GM23248 (cell line): ENCODE measurements around the gene CNR1. TPM values are rescaled to one million over a fixed set of nuclear protein-coding genes. Genes with fewer than 3 reads are reported as not detected.

Experiments
- DNase-seq: peaks from one replicate; pipeline ENCODE4 v3.0.0-alpha.2; 2015
- H2AFZ ChIP-seq: fragments of 200-600 bp; sonication (generic); 2 replicates; pipeline ENCODE4 v1.6.1; 2016; ENCODE audit warnings: antibody characterized with exemption
- H3F3A ChIP-seq: fragments of 200-600 bp; sonication (generic); 2 replicates; pipeline ENCODE4 v1.6.1; 2016; ENCODE audit warnings: mild to moderate bottlenecking, antibody characterized with exemption, mixed run types; ENCODE audit not compliant: insufficient read depth
- H3K27ac ChIP-seq: fragments of 200-600 bp; sonication (generic); 2 replicates; pipeline ENCODE4 v1.5.1; 2016; ENCODE audit warnings: mild to moderate bottlenecking
- H3K27me3 ChIP-seq: fragments of 200-600 bp; sonication (generic); replicated peaks from 2 replicates; pipeline ENCODE4 v1.6.1; 2016; ENCODE audit warnings: mild to moderate bottlenecking; ENCODE audit not compliant: insufficient read depth
- H3K36me3 ChIP-seq: fragments of 200-600 bp; sonication (generic); 2 replicates; pipeline ENCODE4 v1.6.1; 2016; ENCODE audit warnings: low read depth, mild to moderate bottlenecking
- H3K4me1 ChIP-seq: fragments of 200-600 bp; sonication (generic); 2 replicates; pipeline ENCODE4 v1.6.1; 2016; ENCODE audit warnings: mild to moderate bottlenecking; ENCODE audit not compliant: insufficient read depth
- H3K4me2 ChIP-seq: fragments of 200-600 bp; sonication (generic); one replicate; pipeline ENCODE4 v1.6.1; 2016; ENCODE audit warnings: mild to moderate bottlenecking; ENCODE audit not compliant: unreplicated experiment
- H3K4me3 ChIP-seq: fragments of 200-600 bp; sonication (generic); 2 replicates; pipeline ENCODE4 v1.5.1; 2016; ENCODE audit warnings: mild to moderate bottlenecking
- H3K79me2 ChIP-seq: fragments of 200-600 bp; sonication (generic); 2 replicates; pipeline ENCODE4 v1.6.1; 2016; ENCODE audit warnings: mild to moderate bottlenecking; ENCODE audit not compliant: insufficient read depth
- H3K9ac ChIP-seq: fragments of 200-600 bp; sonication (generic); 2 replicates; pipeline ENCODE4 v1.6.1; 2016; ENCODE audit warnings: mild to moderate bottlenecking
- H3K9me2 ChIP-seq: fragments of 200-600 bp; sonication (generic); 2 replicates; pipeline ENCODE4 v1.6.1; 2016; ENCODE audit warnings: mixed run types, mild to moderate bottlenecking, moderate library complexity; ENCODE audit not compliant: insufficient read depth
- H3K9me3 ChIP-seq: fragments of 200-600 bp; sonication (generic); one replicate; pipeline ENCODE4 v1.6.1; 2017; ENCODE audit warnings: low read depth
- H4K20me1 ChIP-seq: fragments of 200-600 bp; sonication (generic); 2 replicates; pipeline ENCODE4 v1.6.0; 2016; ENCODE audit not compliant: insufficient read depth
- EZH2 ChIP-seq: fragments of 200-600 bp; sonication (generic); IDR thresholded peaks from 2 replicates; pipeline ENCODE4 v1.6.1; 2018; ENCODE audit warnings: antibody characterized with exemption, mild to moderate bottlenecking; ENCODE audit not compliant: insufficient read depth, poor library complexity, severe bottlenecking
- EZH2phosphoT487 ChIP-seq: fragments of 200-600 bp; sonication (generic); IDR thresholded peaks from 2 replicates; pipeline ENCODE4 v1.6.1; 2018; ENCODE audit warnings: antibody characterized with exemption, moderate library complexity, mild to moderate bottlenecking, low read depth; ENCODE audit not compliant: insufficient read depth
- WGBS, 2 experiments: methylation state at CpG; one replicate each; pipeline ENCODE4 v1.1.6; 2015 to 2017; ENCODE audit warnings: low lambda C conversion rate in 2 of 2, low coverage in 1 of 2; ENCODE audit errors: missing lambda C conversion rate in 2 of 2; 5-methylcytosine and 5-hydroxymethylcytosine counted together
- in situ Hi-C: fragments of 300-500 bp; cut with MboI; formaldehyde crosslinking; loops from 2 replicates; pipeline ENCODE4 v1.15.0; 2020
- polyA plus RNA-seq: library from polyadenylated mRNA; unstranded; fragments of >200 nt; fragmentation: Nextera tagmentation; extraction: Ambion mirVana; gene quantifications from 2 replicates; pipeline ENCODE4 v1.2.1, GENCODE V29; 2016
- total RNA-seq: library from RNA; depleted of rRNA; stranded (reverse); fragments of >200 nt; shearing (Covaris generic); gene quantifications from 2 replicates; pipeline ENCODE4 v1.2.3, GENCODE V29; 2014

CNR1 gene
- total and polyA plus RNA-seq, 2 experiments from 2014 or later: not detected

DNA sequence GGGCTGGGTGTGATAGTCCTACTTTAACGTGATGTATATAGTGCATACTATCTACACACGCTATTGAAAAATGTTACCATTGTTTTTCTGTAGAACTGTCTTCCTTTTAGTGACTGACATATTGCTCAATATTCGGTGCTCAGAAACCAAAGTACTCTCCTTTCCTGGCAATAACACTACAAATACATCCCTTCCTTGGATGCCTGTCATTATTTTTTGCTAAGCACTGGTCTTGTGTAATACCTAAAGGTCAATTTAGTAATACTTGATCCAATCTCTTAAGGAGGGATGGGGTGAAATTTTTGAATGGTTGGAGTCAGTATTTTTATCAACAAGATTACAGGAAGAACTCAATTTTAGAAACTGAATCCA, 23.9 kb downstream of the CNR1 start:
- H3K36me3 ChIP-seq: no peaks in the 10 kb centered on the region
- H3K9me3 ChIP-seq: no peaks in the 10 kb centered on the region
- no peak overlapping the region for H3K4me3 ChIP-seq
- no peaks in the 10 kb centered on the region for H3K4me1 ChIP-seq
- H4K20me1 ChIP-seq: no peaks in the 10 kb centered on the region
- no peak overlapping the region for H2AFZ ChIP-seq
- no peak for DNase-seq
- no peaks in the 10 kb centered on the region for H3K79me2 ChIP-seq
- in situ Hi-C loops: no loop called here
- H3K27ac ChIP-seq: no peak overlapping the region
- no peaks in the 10 kb centered on the region for H3K9me2 ChIP-seq
- no peaks in the 10 kb centered on the region for H3F3A ChIP-seq
- no peak for TF ChIP-seq EZH2phosphoT487
- no peak for TF ChIP-seq EZH2
- no peak overlapping the region for H3K9ac ChIP-seq
- no peaks in the 10 kb centered on the region for H3K27me3 ChIP-seq
- WGBS, 2 experiments: 39 to 45% methylated on average over 3 of the region's 3 CpGs
- no peak overlapping the region for H3K4me2 ChIP-seq

DNA sequence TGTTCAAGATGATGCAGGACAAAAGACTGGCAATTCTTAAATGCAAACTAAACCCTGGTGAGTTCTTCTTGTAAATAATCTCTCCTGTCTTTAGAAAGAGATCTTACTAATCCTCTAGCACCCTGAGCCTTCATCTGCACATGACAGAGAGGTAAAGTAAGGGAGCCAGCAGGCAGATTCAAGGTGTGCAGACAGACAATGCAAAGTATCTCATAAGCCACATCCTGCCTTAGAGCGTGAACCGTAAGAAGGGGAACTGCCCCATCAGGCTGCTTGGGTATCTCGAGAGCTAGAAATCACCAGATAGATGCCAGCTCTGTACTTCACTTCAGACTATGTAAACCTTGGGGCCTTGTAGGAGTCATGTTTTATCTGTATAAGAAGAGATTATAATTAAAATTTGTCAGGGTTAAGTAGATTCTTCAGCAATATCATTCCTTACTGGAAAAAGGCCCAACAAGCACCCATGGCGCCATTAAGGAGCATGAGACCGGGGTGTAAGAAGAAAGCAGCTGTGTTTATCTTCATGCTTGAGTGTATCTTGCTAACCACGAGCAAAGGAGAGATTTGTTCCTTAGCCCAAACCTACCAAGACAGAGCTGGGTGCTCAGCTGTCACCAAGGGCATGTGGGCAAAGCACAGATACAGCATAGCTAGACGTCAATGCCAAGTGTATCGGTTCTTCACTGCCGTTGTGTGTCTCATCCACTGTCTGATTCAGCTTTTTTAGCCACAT, 24.4 kb downstream of the CNR1 start:
- H3K4me2 ChIP-seq: no peak overlapping the region
- no peak overlapping the region for H3K27ac ChIP-seq
- no peaks in the 10 kb centered on the region for H3K79me2 ChIP-seq
- no peaks in the 10 kb centered on the region for H3K27me3 ChIP-seq
- TF ChIP-seq EZH2phosphoT487 (no peak), EZH2 (no peak)
- H3K4me3 ChIP-seq: no peak overlapping the region
- H3K9me3 ChIP-seq: no peaks in the 10 kb centered on the region
- no peaks in the 10 kb centered on the region for H3K4me1 ChIP-seq
- no peaks in the 10 kb centered on the region for H3F3A ChIP-seq
- H3K9ac ChIP-seq: no peak overlapping the region
- H3K9me2 ChIP-seq: no peaks in the 10 kb centered on the region
- no peak overlapping the region for H2AFZ ChIP-seq
- WGBS, 2 experiments: 53 to 56% methylated on average over 9 of the region's 9 CpGs
- in situ Hi-C loops: no loop called here
- H4K20me1 ChIP-seq: no peaks in the 10 kb centered on the region
- H3K36me3 ChIP-seq: no peaks in the 10 kb centered on the region
- no peak for DNase-seq

DNA sequence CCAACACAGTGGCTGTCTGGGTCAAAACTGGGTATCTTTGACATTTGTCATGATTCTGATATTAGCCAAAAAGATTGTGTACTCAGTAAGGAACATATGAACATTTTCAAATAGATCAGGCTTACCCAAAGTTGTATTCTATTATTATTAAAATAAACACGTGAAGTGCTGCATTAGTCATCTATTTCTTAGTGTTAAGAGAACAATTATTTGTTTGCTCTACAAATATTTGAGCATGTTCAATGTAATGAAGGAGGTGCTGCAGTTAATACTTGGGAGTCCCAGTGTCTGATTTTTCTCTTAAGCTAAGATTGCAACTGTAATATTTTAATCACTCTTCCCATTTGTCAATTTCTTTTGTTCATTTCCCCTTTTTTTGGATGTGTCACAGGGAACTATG, 28.2 kb downstream of the CNR1 start:
- H2AFZ ChIP-seq: no peak overlapping the region
- H3K36me3 ChIP-seq: no peaks in the 10 kb centered on the region
- H3K79me2 ChIP-seq: no peaks in the 10 kb centered on the region
- H3K9me3 ChIP-seq: no peaks in the 10 kb centered on the region
- H3K9me2 ChIP-seq: no peaks in the 10 kb centered on the region
- no peak overlapping the region for H3K27ac ChIP-seq
- no peaks in the 10 kb centered on the region for H4K20me1 ChIP-seq
- in situ Hi-C loops: no loop called here
- H3F3A ChIP-seq: no peaks in the 10 kb centered on the region
- TF ChIP-seq EZH2phosphoT487 (no peak), EZH2 (no peak)
- no peaks in the 10 kb centered on the region for H3K4me1 ChIP-seq
- WGBS, 2 experiments: 19 to 36% methylated on average over 1 of the region's 1 CpG
- no peak for DNase-seq
- no peak overlapping the region for H3K4me2 ChIP-seq
- no peak overlapping the region for H3K4me3 ChIP-seq
- H3K9ac ChIP-seq: no peak overlapping the region
- no peaks in the 10 kb centered on the region for H3K27me3 ChIP-seq

DNA sequence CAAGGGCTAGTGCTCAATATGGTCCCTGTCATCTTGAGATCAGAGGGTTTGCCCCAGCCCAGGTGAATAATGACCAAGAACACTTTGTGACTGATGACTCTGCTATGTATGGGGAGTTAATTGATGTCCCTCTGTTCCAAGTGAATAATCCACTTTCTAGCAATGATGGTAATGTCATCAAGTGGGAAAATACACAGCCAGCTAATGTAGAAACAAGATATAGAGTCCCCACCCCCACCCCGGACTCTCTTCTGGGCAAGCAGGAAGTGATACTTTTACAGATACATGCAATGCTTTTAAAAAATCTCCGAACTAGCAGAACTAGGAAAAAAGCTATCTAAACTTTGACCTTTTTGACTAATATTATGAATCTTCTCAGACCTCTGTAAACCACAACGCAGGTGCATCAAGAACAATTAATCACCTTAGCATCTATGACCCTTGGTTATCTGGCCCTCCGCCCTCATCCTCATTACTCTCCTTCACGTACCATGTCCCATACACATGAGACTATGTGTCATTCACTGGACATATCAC, 30.5 kb downstream of the CNR1 start:
- no peaks in the 10 kb centered on the region for H3K36me3 ChIP-seq
- no peaks in the 10 kb centered on the region for H3K79me2 ChIP-seq
- no peaks in the 10 kb centered on the region for H3F3A ChIP-seq
- H3K4me1 ChIP-seq: no peaks in the 10 kb centered on the region
- TF ChIP-seq EZH2 (no peak), EZH2phosphoT487 (no peak)
- in situ Hi-C loops: no loop called here
- no peaks in the 10 kb centered on the region for H4K20me1 ChIP-seq
- no peaks in the 10 kb centered on the region for H3K9me2 ChIP-seq
- no peak overlapping the region for H3K4me3 ChIP-seq
- H3K27ac ChIP-seq: no peak overlapping the region
- no peak overlapping the region for H3K9ac ChIP-seq
- WGBS, 2 experiments: 40 to 45% methylated on average over 4 to 5 of the region's 5 CpGs
- H3K27me3 ChIP-seq: no peaks in the 10 kb centered on the region
- no peak overlapping the region for H2AFZ ChIP-seq
- no peak overlapping the region for H3K4me2 ChIP-seq
- DNase-seq: no peak
- H3K9me3 ChIP-seq: no peaks in the 10 kb centered on the region
